Tongue (tissue), 2 donors: ENCODE data around the gene CGA. TPM values are rescaled to one million over a fixed set of nuclear protein-coding genes. Genes with fewer than 3 reads are reported as not detected.
"Not testable (repeated sequence)": the region's sequence is repeated elsewhere in the genome, so short reads cannot be mapped to it uniquely, and the experiment has no call there.

Source experiments
- DNase-seq: peaks from one replicate; pipeline ENCODE4 v3.0.0-alpha.2; 2015
- total RNA-seq: library from RNA; depleted of rRNA; stranded (reverse); fragments of >200 nt; gene quantifications from one replicate; pipeline ENCODE4 v1.2.3, GENCODE V29; 2014

The CGA gene
- 1.9 TPM for total RNA-seq

DNA sequence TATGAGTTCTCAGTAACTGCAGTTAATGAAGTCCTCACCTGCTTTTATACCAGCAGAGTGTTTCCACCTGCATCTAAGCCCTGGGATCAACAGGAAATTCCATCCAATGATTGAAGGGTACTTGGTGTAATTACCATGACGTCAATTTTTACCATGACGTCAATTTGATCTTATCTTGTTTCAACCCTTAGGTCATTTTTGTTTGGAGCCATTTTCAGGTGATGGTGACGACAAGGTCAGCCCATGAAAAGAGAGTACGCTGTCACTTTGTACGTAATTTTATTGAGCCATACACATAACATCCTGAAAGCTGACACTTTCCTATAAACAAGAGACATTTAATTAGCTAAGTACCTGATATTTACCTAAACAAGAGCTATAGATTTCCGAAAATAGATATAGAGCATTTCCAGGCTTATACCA is at the start of gene CGA:
CGA (minus strand) TSS at position 20 of the 423 bp plus-strand sequence. CDS start 6,906 bp downstream, outside the sequence.
- no peak for DNase-seq

DNA sequence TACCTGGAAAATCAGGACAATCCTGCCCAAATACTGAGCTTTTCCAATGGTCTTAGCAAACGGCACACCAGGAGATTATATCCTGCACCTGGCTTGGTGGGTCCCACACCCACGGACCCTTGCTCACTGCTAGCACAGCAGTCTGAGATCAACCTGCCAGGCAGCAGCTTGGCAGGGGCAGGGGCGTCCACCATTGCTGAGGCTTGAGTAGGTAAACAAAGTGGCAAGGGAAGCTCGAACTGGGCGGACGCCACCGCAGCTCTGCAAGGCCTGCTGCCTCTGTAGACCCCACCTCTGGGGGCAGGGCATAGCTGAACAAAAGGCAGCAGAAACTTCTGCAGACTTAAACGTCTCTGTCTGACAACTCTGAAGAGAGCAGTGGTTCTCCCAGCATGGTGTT is 45.0 kb upstream of the CGA start:
- DNase-seq = not testable (repeated sequence)

DNA sequence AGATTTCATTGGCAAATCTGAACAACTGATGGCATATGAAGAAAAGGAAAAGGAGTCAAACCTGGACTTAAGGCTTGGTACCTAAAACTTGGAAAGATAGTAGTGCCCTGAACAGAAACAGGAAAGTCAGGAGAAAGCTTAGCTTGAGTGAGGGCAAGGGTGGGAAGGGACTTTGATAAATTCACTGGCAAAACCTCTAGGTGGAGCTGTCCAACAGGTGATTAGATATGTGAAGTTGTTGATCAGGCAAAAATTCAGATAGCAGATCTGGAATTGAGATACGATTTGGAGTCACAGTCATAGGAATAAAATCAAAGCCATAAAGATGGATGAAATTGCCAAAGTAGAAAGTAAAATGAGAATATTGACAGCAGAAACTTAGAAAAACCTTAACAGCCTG is 44.3 kb upstream of the CGA start:
- DNase-seq = peak; percentile 30

DNA sequence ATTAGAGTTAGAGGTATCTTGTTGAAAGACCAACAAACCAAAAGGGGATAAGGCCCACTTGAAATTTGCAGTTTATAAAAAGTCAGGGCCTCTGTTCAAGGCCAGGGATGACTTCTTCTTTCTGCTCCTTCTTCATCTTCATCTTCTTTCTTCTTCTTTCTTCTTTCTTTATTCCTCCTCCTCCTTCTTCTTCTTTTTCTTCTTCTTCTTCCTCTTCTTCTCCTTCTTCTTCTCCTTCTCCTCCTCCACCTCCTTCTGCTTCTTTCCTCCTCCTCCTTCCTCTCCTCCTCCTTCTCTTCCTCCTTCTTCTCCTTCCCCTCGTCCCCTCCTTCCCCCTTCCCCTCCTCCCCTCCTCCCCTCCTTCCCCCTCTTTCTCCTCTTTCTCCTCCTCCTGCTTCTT is 42.1 kb upstream of the CGA start:
- DNase-seq = no peak

DNA sequence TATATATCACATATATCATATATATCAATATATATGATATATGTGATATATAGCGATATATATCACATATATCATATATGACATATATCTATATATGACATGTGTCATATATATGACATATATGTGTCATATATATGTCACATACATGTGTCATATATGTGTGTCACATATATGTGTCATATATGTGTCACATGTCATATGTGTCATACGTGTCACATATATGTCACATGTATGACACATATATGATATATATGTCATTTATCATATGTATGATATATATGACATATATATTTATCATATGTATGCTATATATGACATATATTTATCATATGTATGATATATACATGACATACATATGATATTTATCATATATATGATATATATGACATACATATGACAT is 32.8 kb upstream of the CGA start:
- no peak for DNase-seq

DNA sequence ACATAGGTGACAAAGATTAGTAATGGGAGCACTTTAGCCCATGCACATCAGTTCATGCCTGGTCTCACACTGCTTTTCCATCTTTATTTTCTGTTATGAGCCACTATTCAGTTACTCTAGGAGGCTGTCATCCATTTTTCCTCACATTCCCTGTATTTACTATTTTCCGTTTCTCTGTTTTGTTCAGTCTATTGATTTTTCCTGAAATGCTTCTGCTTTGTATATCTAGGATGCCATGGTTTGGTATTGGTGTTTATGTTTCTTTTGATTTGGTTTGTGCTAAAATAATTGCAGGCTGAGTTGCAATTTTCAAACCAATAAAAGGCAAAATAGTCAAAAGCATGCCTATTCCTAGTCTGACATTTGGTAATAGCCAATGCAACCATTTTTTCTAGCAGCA is 31.6 kb upstream of the CGA start:
- no peak for DNase-seq

DNA sequence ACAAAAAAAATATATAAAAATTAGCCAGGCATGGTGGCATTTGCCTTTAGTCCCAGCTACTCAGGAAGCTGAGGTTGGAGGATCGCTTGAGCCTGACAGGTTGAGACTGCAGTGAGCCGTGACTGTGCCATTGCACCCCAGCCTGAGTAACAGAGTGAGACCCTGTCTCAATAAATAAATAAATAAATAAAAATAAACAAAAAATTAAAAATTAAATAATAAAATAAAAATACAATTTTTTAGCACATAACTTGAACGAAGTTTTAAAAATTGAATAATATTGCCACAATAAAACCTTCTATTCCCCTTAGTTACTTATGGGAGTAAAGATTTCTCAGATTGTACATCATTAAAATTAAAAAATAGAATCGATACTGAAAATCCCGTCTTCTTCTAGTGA is 29.2 kb upstream of the CGA start:
- no peak for DNase-seq

DNA sequence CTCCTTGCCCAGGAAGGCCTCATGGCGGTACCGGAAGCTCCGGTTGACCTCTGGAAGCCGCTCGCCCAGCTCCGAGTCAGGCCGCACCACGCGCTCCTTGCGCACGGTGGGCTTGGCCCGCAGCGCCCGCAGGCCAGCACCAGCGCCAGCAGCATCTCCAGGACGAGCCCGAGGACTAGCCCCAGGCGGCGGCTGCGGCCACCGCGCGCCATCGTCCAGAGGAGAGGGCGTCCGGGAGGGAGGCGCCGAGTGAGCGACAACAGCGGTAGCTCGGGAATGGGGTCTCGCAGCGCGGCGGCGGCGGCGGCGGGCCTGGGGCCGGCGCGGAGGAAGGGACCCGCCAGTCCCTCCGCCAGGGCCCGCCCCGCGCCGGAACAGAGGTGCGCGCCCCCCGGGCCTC is 27.6 kb upstream of the CGA start:
- DNase-seq = no peak

DNA sequence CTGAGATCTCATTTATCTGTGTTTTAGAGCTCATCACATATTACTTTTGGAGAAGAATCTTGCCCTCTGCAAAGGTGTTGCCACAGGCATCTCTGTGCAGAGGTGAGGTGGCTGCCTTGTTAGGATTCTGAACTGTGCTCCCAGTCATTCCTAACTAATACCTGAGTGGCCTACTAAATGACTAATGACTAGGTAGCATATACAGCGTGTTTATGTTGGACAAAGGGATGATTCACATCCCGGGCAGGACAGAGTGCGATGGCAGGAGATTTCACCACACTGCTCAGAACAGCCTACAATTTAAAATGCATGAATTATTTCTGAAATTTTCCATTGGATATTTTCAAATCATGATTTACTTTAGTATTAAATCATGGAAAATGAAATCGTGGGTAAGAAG is 23.1 kb upstream of the CGA start:
- no peak for DNase-seq

DNA sequence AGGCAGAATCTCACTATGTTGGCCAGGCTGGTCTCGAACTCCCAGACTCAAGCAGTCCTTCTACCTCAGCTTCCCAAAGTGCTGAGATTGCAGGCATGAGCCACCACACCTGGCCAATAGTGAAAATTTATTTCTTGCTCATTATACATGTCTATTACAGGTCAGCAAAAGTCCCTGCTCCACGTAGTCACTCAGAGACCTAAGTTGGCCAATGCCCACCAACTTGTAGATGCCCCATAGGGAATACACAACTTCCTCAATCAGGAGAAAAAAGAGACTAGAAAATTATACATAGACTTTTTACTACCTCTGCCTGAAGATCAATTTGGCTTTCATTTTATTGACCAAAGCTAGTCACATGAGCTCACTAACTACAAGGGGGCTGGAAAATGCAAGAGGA is 22.0 kb upstream of the CGA start:
- DNase-seq = no peak

DNA sequence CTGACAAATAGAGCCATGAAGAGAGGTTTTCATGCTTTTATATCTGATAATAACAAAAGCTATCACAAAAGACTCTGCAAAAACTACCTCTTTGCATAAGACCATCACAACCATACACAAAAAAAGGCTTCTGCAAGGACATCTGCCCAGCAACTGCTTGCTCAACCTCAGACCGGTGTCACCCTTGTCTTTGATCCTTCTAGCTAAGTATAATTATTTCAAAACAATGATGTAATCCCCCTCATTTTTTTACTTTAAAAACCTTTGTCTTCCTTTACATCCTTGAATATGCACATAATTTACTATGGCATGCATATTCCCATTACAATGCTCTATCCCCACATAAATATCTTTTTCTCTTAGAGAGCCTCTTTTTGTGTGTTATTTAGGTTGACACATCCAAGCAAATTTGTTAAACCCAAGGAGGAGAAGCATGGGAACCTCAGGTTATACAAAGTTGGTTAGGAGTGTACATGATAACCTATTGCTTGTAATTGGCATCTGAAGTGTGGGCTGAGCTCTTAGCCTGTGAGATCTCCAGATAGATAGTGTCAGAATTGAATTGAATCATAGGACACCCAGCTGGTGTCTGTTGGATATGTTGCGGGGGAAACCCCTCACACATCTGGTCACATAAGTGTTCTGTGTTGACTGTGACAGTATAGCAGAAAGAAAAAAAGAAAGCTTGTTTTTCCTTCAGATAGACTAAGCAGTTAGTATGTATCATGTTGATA is 20.7 kb upstream of the CGA start:
- no peak for DNase-seq

DNA sequence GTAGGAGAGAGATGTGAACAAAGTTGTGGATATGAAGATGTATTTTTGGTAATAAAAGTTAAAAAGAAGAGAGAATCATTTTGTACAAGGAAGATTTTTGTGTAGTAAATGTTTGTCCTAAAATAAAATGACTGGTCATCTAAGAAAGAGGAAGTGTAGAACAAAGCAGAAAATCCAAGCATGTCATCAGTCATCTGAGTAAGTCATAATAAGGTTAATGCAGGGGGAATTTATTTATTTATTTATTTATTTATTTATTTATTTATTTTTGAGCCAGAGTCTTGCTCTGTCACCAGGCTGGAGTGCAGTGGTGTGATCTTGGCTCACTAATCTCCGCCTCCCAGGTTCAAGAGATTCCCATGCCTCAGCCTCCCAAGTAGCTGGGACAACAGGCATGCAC is 15.7 kb upstream of the CGA start:
- DNase-seq = no peak

DNA sequence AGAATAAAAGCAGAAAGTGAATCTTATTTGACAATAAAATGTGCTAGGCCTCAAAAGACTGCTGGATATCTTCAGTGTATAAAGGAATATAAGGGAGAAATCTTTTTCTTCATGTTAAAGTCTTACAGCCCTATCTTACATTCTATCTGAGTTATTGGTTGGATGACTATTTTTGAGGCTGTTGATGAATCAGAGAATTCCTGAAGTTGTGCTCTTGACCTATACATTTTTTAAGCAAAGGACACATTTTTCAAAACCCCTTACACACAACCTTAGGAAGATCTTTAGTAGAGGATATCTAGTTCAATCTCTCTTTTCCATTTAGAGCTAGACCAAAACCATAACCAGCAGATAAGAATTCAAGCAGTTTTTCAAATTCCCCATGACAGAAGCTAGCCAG is 10.9 kb upstream of the CGA start:
- DNase-seq = no peak

DNA sequence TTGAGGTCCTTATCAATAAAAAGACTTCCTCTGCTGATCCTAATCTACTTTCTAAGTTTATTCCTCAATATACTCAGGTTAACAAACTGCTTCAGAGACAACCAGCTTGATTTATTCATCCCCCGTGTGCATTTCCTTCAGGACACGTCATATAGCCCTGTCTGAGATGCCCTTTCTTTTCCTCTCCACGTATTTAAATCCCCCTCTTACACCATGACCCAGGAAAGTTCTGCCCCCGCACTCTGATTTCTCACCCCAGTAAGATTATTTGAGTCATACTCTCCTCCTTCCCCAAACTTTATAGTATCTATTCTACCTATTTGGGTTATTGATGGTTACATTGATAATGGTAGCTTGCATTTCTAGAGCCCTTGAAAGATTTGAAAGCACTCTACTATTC is 9.8 kb upstream of the CGA start:
- DNase-seq = no peak

DNA sequence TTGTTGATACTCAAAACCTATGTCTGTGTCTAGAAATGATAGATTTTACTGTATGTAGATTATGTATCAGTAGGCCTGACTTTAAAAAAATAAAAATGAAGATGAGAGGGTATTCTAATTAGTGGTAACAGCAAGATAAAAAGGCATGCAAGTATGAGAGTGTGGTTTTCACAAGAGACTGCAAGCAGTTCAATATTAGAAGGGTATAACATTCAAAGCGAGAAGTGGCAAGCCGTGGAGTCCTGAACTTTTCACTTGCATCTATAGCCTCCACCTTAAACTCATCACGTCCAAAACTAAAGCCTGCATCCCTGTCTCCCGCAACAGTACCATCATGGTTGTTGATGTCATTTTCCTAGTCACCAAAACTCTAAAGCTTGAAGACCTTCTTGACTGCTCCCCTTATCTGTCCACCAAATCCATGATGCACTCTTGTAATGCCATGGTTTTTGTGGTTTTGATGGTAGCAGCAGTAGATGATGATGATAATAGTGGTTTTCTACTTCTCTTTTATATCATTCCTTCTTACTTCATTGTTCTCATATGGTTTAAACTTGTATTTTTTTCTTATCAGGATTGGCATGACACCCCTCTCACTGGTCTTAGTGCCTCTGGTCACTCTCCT is 9.2 kb upstream of the CGA start:
- no peak for DNase-seq

DNA sequence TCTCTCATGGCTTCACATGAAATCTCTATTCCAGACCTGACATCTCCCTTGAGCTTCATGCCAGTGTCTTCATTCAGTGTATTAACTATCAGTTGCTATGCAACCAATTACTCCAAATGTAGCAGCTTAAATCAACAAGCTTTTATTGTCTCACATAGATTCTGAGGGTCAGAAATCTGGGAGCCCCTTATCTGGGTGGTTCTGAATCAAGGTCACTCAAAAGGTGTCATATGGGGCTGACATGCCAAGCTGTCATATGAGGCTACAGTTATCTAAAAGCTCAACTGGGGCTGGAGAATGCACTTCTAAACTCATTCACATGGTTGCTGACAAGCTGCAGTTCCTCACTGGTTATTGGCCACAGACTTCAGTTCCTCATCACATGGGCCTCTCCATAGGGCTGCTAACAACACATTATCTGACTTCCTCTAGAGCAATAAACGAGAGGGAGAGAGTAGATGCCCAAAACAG is 7.3 kb upstream of the CGA start:
- DNase-seq = no peak

DNA sequence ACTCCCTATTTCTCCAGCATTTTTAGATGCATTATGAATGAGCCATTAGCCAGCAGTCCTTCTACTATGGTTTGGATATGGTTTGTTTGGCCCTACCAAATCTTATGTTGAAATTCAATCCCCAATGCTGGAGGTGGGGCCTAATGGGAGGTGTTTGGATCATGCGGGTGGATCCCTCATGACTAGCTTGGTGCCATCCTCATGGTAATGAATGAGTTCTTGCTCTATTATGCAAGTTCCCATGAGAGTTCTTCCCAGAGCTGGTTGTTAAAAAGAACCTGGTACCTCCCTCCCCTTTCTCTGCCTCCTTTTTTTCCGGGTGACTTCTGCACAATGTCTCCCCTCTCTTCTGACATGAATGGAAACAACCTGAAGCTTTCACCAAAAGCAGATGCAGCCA is 6.2 kb upstream of the CGA start:
- no peak for DNase-seq

DNA sequence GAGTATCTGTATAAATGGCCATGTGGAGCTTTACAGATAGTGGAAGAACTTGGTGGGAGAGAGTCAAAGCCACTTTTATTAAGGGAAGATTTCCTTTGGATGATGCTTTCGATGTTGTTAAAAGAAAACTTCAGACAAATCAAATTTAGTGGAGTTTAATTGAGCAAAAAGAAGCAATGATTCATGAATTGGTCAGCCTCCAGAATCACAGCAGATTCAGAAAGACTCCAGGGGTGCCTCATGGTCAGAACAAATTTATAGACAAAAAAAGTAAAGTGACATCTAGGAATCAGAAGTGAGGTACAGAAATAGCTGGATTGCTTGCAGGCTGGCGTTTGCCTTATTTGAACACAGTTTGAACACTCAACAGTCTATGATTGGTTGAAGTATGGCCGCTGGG is 5.3 kb upstream of the CGA start:
- no peak for DNase-seq

DNA sequence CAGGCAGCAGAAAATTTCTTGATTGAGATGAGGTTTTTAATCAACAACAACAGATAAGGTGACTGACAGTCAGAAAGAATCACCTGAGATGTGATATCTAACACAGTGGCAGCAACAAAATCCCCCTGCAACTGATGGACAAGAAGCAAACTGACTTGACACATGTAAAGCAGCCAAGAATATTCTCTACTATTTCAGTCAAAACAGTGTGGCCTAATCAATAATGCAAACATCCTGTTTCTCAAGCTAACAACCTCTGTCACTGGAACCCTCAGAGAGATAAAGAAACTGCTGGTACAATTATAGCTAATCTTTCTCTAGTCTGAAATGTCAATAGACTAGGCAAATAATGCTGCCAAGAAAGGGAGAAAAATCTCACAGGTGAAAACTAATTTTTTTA is 4.6 kb upstream of the CGA start:
- no peak for DNase-seq

DNA sequence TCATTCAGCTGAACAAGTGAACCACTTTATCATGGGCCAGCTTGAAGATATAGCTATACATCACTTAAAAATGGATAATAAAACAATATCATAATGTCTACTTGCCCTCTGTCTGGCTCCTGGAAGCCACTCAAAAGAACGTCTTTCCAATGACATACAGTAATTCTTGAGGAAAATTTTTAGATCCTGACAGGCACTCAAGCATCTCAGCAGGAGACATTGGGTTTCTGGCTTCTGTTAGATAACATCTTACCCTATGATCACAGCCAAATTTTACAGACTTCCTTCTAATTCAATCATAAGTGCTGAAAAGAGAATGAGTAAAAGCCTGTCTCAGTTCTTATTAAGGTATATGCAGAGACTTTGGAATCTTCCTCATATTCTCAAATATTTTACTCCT is 330 bp downstream of the CGA start:
- DNase-seq = no peak

DNA sequence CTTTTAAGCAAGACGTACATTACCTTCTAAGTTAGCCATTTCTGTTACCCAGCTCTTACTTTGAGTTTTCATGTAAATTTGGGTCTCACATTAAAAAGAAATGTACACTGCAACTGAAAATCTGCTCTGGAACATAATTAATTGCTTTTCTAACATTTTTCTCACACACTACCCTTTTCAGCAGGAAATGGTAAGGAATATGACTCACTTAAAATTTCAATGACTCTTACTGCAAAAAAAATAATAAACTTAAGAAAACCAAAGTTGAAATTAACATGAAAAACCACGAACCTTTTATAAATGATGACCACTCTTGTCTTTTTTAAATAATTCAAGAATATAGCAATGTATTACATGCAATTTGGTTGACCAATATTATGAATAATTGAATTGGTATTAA is 1.3 kb downstream of the CGA start:
- DNase-seq = no peak

DNA sequence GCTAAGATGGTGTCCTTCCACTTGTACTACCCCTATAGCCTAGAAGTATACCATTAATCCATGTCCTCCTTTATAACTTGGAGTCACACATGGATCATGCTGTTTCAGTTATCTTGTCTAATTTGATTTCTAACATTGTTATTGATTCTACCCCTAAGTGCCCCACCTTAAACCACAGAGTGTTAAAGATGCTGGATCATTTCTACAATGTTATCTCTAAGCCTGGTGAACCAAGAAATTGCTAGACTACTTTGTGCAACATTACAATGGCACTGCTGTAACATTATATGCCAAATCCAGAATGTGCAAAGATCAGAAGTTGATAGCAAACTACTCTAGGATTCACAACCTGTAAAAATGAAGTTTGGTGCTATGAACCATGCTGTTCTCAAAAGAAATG is 1.7 kb downstream of the CGA start:
- DNase-seq = no peak

DNA sequence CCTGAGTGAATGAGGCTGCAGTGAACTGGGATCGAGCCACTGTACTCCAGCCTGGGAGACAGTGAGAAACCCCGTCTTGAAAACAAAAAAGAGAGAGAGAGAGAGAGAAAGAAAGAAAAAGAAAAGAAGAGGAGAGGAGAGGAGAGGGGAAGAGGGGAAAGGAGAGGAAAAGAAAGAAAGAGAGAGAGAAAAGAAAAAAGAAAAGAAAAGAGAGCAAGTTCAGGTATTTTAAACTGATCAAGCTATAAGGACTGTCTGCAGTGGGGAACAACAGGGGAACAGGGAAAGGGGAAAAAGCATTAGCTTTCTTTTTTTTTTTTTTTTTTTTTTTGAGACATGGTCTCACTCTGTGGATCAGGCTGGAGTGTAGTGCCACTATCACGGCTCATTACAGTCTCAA is 2.5 kb downstream of the CGA start:
- DNase-seq = no peak

DNA sequence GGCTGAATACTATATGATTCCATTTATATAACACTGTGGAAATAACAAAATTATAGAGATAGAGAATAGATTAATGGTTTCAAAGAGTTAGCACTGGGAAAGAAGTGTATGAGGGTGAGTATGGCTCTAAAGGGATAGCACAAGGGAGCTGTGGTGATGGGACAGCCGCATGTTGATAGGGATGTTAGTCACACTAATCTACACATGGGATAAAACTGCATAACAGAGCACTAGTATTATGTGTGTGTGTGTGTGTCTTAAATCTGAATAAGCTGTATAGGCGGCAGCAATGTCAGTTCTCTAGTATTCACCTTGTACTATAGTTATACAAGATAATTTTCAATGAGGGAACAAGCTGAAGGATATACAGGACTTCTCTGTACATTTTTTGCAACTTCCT is 5.8 kb downstream of the CGA start:
- DNase-seq = no peak
